Spleen (tissue), 7 donors: ENCODE measurements around the gene TMEM164.

ENCODE experiments used
- POLR2A ChIP-seq, 3 donors: fragments of 450-650 bp; IDR thresholded peaks; one replicate each; pipeline ENCODE4 v1.5.1; 2017; ENCODE audit warnings: antibody characterized with exemption in 3 of 3, mild to moderate bottlenecking in 1 of 3
- POLR2AphosphoS5 ChIP-seq, 3 donors: sonication (generic); formaldehyde crosslinking; IDR thresholded peaks; one replicate each; pipeline ENCODE4 v1.5.1; 2017; ENCODE audit warnings: antibody characterized with exemption in 3 of 3
- TF ChIP-seq, protein P1 (sequence below), 11 experiments: fragments of 200-600 bp in 7 of 11; fragments of 450-650 bp in 4 of 11; sonication (generic) in 4 of 11; IDR thresholded peaks in 8 of 11; conservative IDR thresholded peaks in 3 of 11; 1 replicate in 7 of 11; 2 replicates in 4 of 11; pipeline versions ENCODE4 v1.4.0 to v1.8.0; 2016 to 2021; ENCODE audit warnings: antibody characterized with exemption in 11 of 11, inconsistent platforms in 4 of 11, mild to moderate bottlenecking in 1 of 11
- donor health status: DM: no; HTN: no; CAD: no; lungs with moderate emphysema.
- donor health status: DM: no; HTN: no; CAD: no.
- donor health status: DM: no; HTN: no; CAD: no.

DNA sequence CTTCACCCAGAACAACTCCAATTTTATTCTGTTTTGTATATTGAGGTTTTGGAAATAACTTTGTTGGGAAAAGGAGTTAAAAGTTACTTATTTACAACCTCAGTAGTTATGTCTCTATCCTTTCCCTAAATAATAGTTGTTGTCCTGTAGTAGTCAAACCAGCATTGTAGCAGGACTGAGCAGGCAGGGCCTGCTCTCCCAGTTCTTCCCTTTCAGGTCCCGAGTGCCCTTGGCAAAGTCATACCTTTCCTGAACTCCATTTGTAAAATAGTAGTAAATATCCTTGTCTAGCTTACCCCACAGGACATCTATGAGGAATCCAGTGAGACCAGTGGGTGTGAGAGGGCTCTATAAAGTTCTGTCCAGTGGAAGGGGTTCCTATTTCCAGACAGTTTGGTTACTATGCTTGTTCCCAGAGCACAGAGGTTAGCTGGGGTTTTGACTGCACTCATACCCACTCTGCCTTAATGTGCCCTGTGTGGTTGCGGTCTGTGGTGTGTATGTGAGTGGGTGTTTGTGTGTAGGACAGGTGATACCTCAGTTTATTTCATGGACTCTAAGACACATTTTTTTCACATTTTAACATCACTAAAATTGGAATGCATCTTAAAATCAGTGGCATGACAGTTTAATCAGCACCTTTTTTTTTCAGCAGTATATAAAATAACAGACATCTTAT lies 178.7 kb downstream of the TMEM164 start:
- no peak for TF ChIP-seq POLR2A (IDR thresholded peaks at IDR 0.05)
- TF ChIP-seq, protein P1, sequence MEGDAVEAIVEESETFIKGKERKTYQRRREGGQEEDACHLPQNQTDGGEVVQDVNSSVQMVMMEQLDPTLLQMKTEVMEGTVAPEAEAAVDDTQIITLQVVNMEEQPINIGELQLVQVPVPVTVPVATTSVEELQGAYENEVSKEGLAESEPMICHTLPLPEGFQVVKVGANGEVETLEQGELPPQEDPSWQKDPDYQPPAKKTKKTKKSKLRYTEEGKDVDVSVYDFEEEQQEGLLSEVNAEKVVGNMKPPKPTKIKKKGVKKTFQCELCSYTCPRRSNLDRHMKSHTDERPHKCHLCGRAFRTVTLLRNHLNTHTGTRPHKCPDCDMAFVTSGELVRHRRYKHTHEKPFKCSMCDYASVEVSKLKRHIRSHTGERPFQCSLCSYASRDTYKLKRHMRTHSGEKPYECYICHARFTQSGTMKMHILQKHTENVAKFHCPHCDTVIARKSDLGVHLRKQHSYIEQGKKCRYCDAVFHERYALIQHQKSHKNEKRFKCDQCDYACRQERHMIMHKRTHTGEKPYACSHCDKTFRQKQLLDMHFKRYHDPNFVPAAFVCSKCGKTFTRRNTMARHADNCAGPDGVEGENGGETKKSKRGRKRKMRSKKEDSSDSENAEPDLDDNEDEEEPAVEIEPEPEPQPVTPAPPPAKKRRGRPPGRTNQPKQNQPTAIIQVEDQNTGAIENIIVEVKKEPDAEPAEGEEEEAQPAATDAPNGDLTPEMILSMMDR (IDR thresholded peaks at IDR 0.05 in 8 of 11, conservative IDR thresholded peaks at IDR 0.05 in 3 of 11), result no peak
- no peak for TF ChIP-seq POLR2AphosphoS5 (IDR thresholded peaks at IDR 0.05)
